GM19023 (cell line): ENCODE results near the gene CHST14.
A peak's percentile ranks its signal among the peaks of the same experiment; 100 is the strongest.

Experiments
- ATAC-seq: cut with Tn5 transposase; IDR thresholded peaks from one replicate; pipeline ENCODE4 v1.9.1; 2021; ENCODE audit warnings: mild to moderate bottlenecking, moderate library complexity; ENCODE audit not compliant: unreplicated experiment

CHST14 gene

GRCh38 chr15:40487816-40488682 is 17.3 kb downstream of the CHST14 start:
- ATAC-seq = no peak

- ATAC-seq = no peak
These were observed 18.7 kb downstream of the CHST14 start for GRCh38 chr15:40489274-40490175.

- ATAC-seq = no peak
These were observed 22.5 kb downstream of the CHST14 start for GRCh38 chr15:40493089-40493840.

- no peak for ATAC-seq
These were observed 24.7 kb downstream of the CHST14 start for GRCh38 chr15:40495516-40495915.

- no peak for ATAC-seq
These were observed 27.6 kb downstream of the CHST14 start for GRCh38 chr15:40498418-40498817.

GRCh38 chr15:40498891-40499290 is 28.1 kb downstream of the CHST14 start:
- ATAC-seq = no peak

GRCh38 chr15:40499931-40500330 is 29.1 kb downstream of the CHST14 start:
- ATAC-seq = no peak

- no peak for ATAC-seq
These were observed 30.0 kb downstream of the CHST14 start for GRCh38 chr15:40500568-40501330.

GRCh38 chr15:40501487-40501886 is 30.7 kb downstream of the CHST14 start:
- ATAC-seq = no peak

GRCh38 chr15:40506964-40507571 is 36.3 kb downstream of the CHST14 start:
- ATAC-seq = peak; percentile 57

- ATAC-seq = no peak
These were observed 37.4 kb downstream of the CHST14 start for GRCh38 chr15:40508216-40508615.

GRCh38 chr15:40510201-40510600 is 39.4 kb downstream of the CHST14 start:
- ATAC-seq = no peak

- peak; percentile 53 for ATAC-seq
These were observed 40.3 kb downstream of the CHST14 start for GRCh38 chr15:40511093-40511471.

- peak; percentile 53 for ATAC-seq
These were observed 40.8 kb downstream of the CHST14 start for GRCh38 chr15:40511472-40512133.

GRCh38 chr15:40512440-40512839 is 41.7 kb downstream of the CHST14 start:
- ATAC-seq = no peak

GRCh38 chr15:40513609-40514008 is 42.8 kb downstream of the CHST14 start:
- no peak for ATAC-seq

- no peak for ATAC-seq
These were observed 45.5 kb downstream of the CHST14 start for GRCh38 chr15:40516322-40516721.
